Panc1 (cell line): Measurements from ENCODE around the gene MAP2K5. TPM values are rescaled to one million over a fixed set of nuclear protein-coding genes. Genes with fewer than 3 reads are reported as not detected.
A peak's percentile ranks its signal among the peaks of the same experiment; 100 is the strongest.

Experiments used
- ATAC-seq: fragments of 200-7000 bp; cut with Tn5 transposase; 2 replicates; pipeline ENCODE4 v1.9.1; 2020; ENCODE audit warnings: mild to moderate bottlenecking, moderate library complexity
- BruUV-seq: library from RNA; stranded (reverse); fragments of 400-500 nt; replicated peaks from 2 replicates; lab custom pipeline; 2021; lab: Mats Ljungman, UMichigan
- CTCF ChIA-PET: fragments of 300-600 bp; sonication (Branson Sonifier 250); formaldehyde crosslinking; loops from one replicate; lab custom pipeline; 2022; ENCODE audit warnings: antibody characterized with exemption; lab: Charles Lee
- POLR2A ChIA-PET: fragments of 300-600 bp; sonication (Branson Sonifier 250); formaldehyde crosslinking; loops from one replicate; lab custom pipeline; 2022; ENCODE audit warnings: antibody characterized with exemption; lab: Charles Lee
- DNase-seq: peaks from one replicate; pipeline ENCODE4 v3.0.0-alpha.2; 2010; ENCODE audit warnings: low read depth, low spot score
- H3K27ac ChIP-seq: 2 replicates; pipeline ENCODE4 v1.5.1; 2011; ENCODE audit warnings: mild to moderate bottlenecking, low read length, inconsistent platforms
- H3K27me3 ChIP-seq: fragments of 200-500 bp; sonication (Bioruptor generic); 2 replicates; pipeline ENCODE4 v1.6.0; 2014; ENCODE audit warnings: low read length, inconsistent platforms; ENCODE audit not compliant: control insufficient read depth, insufficient read depth
- H3K36me3 ChIP-seq: fragments of 200-500 bp; sonication (Bioruptor generic); 2 replicates; pipeline ENCODE4 v1.5.1; 2014; ENCODE audit warnings: inconsistent platforms, mild to moderate bottlenecking, low read length, moderate library complexity; ENCODE audit not compliant: control insufficient read depth, insufficient read depth
- H3K4me1 ChIP-seq: 2 replicates; pipeline ENCODE4 v1.5.1; 2011; ENCODE audit warnings: inconsistent platforms, mild to moderate bottlenecking, low read length, moderate library complexity; ENCODE audit not compliant: control insufficient read depth, insufficient read depth
- H3K4me3 ChIP-seq, 2 experiments: 2 replicates each; pipeline ENCODE4 v1.5.1; 2011 to 2012; ENCODE audit warnings: low read depth in 2 of 2, low read length in 2 of 2, mild to moderate bottlenecking in 2 of 2, inconsistent platforms in 1 of 2, moderate library complexity in 1 of 2
- H3K9me3 ChIP-seq: fragments of 200-500 bp; sonication (Bioruptor generic); 2 replicates; pipeline ENCODE4 v1.5.1; 2014; ENCODE audit warnings: low read depth, mild to moderate bottlenecking, inconsistent platforms, low read length, moderate library complexity; ENCODE audit not compliant: control insufficient read depth, insufficient read depth
- CTCF ChIP-seq: fragments of 450-650 bp; IDR thresholded peaks from 2 replicates; pipeline ENCODE4 v1.5.1; 2017; ENCODE audit warnings: mild to moderate bottlenecking
- POLR2AphosphoS5 ChIP-seq: IDR thresholded peaks from 2 replicates; pipeline ENCODE4 v1.6.1; 2012; ENCODE audit warnings: mild to moderate bottlenecking, low read depth, low read length, moderate library complexity
- REST ChIP-seq, 2 experiments: IDR thresholded peaks; 2 replicates each; pipeline ENCODE4 v1.6.1; 2011 to 2012; ENCODE audit warnings: low read depth in 2 of 2, control low read depth in 1 of 2, low read length in 1 of 2, mild to moderate bottlenecking in 1 of 2, moderate library complexity in 1 of 2; ENCODE audit not compliant: insufficient read depth in 1 of 2
- SIN3A ChIP-seq: IDR thresholded peaks from 2 replicates; pipeline ENCODE4 v1.6.1; 2012; ENCODE audit warnings: low read depth, mild to moderate bottlenecking, low read length, moderate library complexity, borderline replicate concordance; ENCODE audit not compliant: insufficient read depth
- TCF7L2 ChIP-seq: IDR thresholded peaks from 2 replicates; pipeline ENCODE4 v1.6.1; 2011; ENCODE audit warnings: mild to moderate bottlenecking, low read depth, low read length, inconsistent platforms
- in situ Hi-C: cut with HindIII; loops from 2 replicates; pipeline ENCODE4 v1.10.0; 2016; ENCODE audit warnings: low sequenced_read_pairs, low pct_unique_long_range_greater_than_20kb
- intact Hi-C: fragments of 100-400 bp; cut with micrococcal nuclease; formaldehyde crosslinking; loops from one replicate; pipeline ENCODE4 v1.10.0; 2022; ENCODE audit not compliant: unreplicated experiment
- total RNA-seq: library from RNA; stranded (reverse); gene quantifications from one replicate; pipeline ENCODE4 v1.2.1, GENCODE V29; 2021; ENCODE audit not compliant: unreplicated experiment

The MAP2K5 gene
- total RNA-seq, 1 experiment from 2014 or later, result 18.3 TPM

GRCh38 chr15:67839929-67840748 is 297.6 kb downstream of the MAP2K5 start, which contains the start of gene RNU6-1:
Gene RNU6-1, minus strand, starts transcription at chr15:67840045.
- no peaks in the 10 kb centered on the region for H3K27me3 ChIP-seq
- peaks cover 74% of the 10 kb centered on the region for H3K4me1 ChIP-seq
- CTCF ChIA-PET, result interaction anchor here (0.7 kb wide), 1 partner anchor 413 kb away, joined by 7 read pairs; no protein-coding TSS in a partner anchor
- H3K9me3 ChIP-seq, result no peaks in the 10 kb centered on the region
- ATAC-seq (peak; percentile 84), DNase-seq (peak; percentile 88)
- BruUV-seq, result no TSS peak
- H3K36me3 ChIP-seq, result no peaks in the 10 kb centered on the region
- POLR2A ChIA-PET, result interaction anchor here (0.7 kb wide), 2 partner anchors 11 to 710 kb away, joined by 4 to 7 read pairs; no protein-coding TSS in a partner anchor
- H3K4me3 ChIP-seq, result peak within 1 kb of the TSS; percentile 81 to 85
- in situ Hi-C loops (no loop called here), intact Hi-C loops (loop anchor here (5.0 to 10.0 kb wide), 3 partner anchors 318 to 595 kb away; partner anchors contain the start of gene C15orf61)
- TF ChIP-seq SIN3A (no peak; the same call in 1 of the 2 replicates), TCF7L2 (0 out of 2 replicates have a peak, but pooled peaks have one; percentile 24), REST (IDR thresholded peaks at IDR 0.05; ENCODE audit: insufficient read depth in 1 of 2, low read depth in 2 of 2, low read length in 1 of 2) (no peak), POLR2AphosphoS5 (peak; percentile 86), CTCF (no peak)
- peak within 1 kb of the TSS; percentile 89 for H3K27ac ChIP-seq

GRCh38 chr15:67840749-67841512 is 298.4 kb downstream of the MAP2K5 start:
- in situ Hi-C loops, result no loop called here
- CTCF ChIA-PET, result interaction anchor here (0.7 kb wide), 2 partner anchors 412 to 1343 kb away, joined by 7 to 8 read pairs; no protein-coding TSS in a partner anchor
- ATAC-seq (no peak), DNase-seq (no peak)
- H3K27ac ChIP-seq, result peak overlapping the region; percentile 89
- no peaks in the 10 kb centered on the region for H3K36me3 ChIP-seq
- POLR2A ChIA-PET, result interaction anchor here (0.6 to 0.7 kb wide), 2 partner anchors 10 to 242 kb away, joined by 3 to 4 read pairs; no protein-coding TSS in a partner anchor
- intact Hi-C loops, result no loop called here
- H3K9me3 ChIP-seq, result no peaks in the 10 kb centered on the region
- no peaks in the 10 kb centered on the region for H3K27me3 ChIP-seq
- peak overlapping the region; percentile 81 to 85 for H3K4me3 ChIP-seq
- TSS peak; percentile 89 for BruUV-seq
- TF ChIP-seq TCF7L2, result no peak
- TF ChIP-seq REST (IDR thresholded peaks at IDR 0.05; ENCODE audit: insufficient read depth in 1 of 2, low read depth in 2 of 2, low read length in 1 of 2), result no peak
- no peak for TF ChIP-seq SIN3A
- no peak; the same call in 1 of the 2 replicates for TF ChIP-seq POLR2AphosphoS5
- TF ChIP-seq CTCF, result no peak
- peaks cover 79% of the 10 kb centered on the region for H3K4me1 ChIP-seq
